Ishikawa (cell line): ENCODE data around the gene C22orf23.

Experiments used
- EGR1 ChIP-seq: IDR thresholded peaks from 2 replicates; pipeline ENCODE4 v1.6.1; 2012
- MAX ChIP-seq: IDR thresholded peaks from 2 replicates; pipeline ENCODE4 v1.6.1; 2012
- RAD21 ChIP-seq: IDR thresholded peaks from 2 replicates; pipeline ENCODE4 v1.6.1; 2012; ENCODE audit warnings: low read depth
- ZBTB7A ChIP-seq: IDR thresholded peaks from 2 replicates; pipeline ENCODE4 v1.6.1; 2012; ENCODE audit warnings: low read depth
- TF ChIP-seq, protein P1 (sequence below): IDR thresholded peaks from 2 replicates; pipeline ENCODE4 v1.6.1; 2012; ENCODE audit warnings: low read depth, mild to moderate bottlenecking

- TF ChIP-seq EGR1 (no peak), ZBTB7A (peak; percentile 90), MAX (peak; percentile 62; the same call in 1 of the 2 replicates), RAD21 (peak; percentile 28; the same call in 1 of the 2 replicates)
- TF ChIP-seq, protein P1, sequence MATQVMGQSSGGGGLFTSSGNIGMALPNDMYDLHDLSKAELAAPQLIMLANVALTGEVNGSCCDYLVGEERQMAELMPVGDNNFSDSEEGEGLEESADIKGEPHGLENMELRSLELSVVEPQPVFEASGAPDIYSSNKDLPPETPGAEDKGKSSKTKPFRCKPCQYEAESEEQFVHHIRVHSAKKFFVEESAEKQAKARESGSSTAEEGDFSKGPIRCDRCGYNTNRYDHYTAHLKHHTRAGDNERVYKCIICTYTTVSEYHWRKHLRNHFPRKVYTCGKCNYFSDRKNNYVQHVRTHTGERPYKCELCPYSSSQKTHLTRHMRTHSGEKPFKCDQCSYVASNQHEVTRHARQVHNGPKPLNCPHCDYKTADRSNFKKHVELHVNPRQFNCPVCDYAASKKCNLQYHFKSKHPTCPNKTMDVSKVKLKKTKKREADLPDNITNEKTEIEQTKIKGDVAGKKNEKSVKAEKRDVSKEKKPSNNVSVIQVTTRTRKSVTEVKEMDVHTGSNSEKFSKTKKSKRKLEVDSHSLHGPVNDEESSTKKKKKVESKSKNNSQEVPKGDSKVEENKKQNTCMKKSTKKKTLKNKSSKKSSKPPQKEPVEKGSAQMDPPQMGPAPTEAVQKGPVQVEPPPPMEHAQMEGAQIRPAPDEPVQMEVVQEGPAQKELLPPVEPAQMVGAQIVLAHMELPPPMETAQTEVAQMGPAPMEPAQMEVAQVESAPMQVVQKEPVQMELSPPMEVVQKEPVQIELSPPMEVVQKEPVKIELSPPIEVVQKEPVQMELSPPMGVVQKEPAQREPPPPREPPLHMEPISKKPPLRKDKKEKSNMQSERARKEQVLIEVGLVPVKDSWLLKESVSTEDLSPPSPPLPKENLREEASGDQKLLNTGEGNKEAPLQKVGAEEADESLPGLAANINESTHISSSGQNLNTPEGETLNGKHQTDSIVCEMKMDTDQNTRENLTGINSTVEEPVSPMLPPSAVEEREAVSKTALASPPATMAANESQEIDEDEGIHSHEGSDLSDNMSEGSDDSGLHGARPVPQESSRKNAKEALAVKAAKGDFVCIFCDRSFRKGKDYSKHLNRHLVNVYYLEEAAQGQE: no peak
These were observed 47.7 kb downstream of the C22orf23 start, which contains the start of gene MICALL1 for GRCh38 chr22:37905534-37906363.
